SIG-M5 treated with dmso at 0.1 percent for 504 hours (cell line): ENCODE results near the gene TAS2R14.

Experiments
- DNase-seq: peaks from one replicate; lab custom pipeline; 2025; ENCODE audit not compliant: unreplicated experiment; lab: John Stamatoyannopoulos, UW

Gene TAS2R14, protein sequence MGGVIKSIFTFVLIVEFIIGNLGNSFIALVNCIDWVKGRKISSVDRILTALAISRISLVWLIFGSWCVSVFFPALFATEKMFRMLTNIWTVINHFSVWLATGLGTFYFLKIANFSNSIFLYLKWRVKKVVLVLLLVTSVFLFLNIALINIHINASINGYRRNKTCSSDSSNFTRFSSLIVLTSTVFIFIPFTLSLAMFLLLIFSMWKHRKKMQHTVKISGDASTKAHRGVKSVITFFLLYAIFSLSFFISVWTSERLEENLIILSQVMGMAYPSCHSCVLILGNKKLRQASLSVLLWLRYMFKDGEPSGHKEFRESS

DNA sequence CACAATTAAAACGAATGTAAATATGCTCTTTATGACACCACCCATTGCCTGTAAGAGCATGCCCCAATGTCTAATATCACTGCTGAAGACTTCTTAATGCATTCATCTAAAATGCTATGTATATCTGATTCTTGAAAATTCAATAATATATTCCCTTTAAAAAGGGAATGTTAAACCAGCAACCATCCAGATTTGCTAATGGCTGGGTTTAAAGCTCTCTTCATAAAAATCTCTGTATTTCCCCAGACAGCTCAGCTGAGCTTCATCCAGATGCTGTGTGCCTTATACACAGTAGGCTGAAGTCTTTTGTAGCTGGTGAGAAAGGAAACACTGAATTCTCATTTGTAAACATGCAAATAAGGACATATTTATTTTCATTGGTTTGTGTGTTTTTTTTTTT lies at the start of gene TAS2R14:
TAS2R14 (minus strand) TSS at position 101 of the 400 bp plus-strand sequence; CDS start at position 45, 56 bp downstream.
- DNase-seq = no peak

DNA sequence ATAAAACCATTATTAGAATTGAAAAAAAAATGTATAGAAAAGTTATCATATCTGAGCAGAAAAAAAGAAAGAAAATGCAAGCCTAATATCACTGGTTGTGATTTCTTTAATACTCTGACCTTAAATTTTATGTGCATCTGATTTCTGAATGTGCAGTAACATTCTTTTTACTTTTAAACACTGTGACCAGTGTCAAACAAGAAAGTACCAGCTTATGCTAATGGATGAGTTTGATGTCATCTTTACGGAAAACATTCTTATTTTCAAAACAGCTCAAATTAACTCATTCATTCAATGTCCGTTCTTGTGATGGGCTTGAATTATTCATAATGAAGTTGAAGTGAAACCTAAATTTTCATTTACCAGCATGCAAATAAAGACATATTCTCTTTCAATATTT lies 47.7 kb upstream of the TAS2R14 start, which contains the start of gene TAS2R50:
TAS2R50 (minus strand) TSS at position 101 of the 400 bp plus-strand sequence; CDS start at position 49, 52 bp downstream.
- no peak for DNase-seq

DNA sequence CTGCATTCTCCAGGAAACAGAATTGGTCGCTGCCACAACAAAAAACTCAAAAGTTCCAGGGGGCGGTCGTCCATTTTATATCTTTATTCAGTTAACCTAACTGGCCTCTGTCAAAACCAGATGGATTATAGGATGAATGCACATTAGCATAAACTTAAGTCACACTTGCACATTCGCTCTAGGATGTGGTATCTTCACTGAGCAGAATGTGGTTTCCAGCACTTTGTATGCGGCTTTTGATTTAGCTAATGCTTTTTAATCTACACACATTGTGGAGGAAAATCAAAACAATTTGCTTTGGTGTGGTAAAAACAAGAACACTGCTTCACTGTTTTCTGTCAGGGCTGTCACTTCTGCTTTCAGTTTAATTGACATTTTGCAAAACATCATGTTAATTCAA lies 43.2 kb upstream of the TAS2R14 start:
- DNase-seq = no peak

DNA sequence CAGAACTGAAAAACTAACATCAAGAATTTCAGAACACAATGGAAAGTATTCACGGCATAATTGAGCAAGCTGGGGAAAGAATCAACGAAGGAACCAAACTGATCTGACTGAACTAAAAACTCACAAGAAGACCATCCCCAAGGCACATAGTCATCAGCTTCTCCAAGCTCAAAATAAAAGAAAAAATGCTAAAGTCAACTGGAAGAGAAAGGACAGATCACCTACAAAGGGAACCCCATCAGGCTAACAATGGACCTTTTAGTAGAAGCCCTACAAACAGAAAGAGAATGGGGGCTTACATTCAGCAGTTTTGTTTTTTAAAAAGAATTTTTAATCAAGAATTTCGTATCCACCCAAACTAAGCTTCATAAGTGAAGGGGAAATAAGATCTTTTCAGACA lies 35.9 kb upstream of the TAS2R14 start:
- no peak for DNase-seq

DNA sequence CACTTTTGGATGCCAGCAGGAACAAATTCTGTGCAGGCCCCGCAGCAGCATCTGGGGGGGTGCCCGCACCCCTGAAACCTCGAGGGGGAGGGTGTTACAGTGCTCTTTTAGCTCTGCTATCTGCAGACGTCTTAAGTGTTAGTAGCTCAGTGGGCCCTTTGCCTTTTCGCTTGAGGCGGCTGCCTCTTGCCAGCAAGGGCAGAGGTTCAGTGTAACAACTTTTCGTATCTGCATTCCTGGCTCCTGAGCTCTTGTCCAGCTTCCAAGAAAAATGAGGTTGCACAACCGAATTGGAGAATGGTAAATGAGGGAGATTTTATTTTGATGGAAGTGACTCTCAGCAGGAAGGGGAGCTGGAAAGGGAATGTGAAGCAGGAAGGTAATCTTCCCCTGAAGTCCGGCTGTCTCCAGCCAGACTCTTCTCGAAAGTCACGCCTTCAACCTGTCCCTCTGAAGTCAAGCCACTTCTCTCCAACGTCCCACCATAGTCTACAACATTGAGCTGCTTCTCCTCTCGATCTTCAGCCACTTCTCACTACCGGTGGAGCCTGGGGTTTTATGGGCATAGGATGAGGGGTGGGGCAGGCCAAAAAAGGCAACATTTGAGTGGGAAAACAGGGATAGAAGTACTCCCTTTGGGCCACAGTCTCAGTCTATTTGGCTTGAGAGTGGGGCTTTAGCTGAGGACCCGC lies 29.8 kb upstream of the TAS2R14 start:
- DNase-seq = no peak

DNA sequence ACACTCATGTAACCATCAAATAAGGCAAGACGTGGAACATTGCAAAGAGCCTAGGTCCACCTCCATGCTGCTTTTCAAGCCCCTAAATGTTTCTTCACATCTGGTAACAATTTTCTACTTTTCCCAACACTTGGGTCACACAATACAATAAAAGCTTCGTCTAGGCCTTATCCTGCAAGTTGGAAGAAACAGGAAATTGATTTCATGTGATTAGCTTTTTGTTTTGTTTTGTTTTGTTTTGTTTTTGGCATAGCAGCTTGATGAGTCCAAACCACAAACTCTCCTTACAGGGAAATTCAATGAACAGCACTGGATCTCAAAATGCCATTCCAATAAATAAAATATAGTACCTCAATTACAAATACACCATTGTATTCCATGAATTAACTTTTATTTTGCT lies 28.3 kb upstream of the TAS2R14 start:
- no peak for DNase-seq

DNA sequence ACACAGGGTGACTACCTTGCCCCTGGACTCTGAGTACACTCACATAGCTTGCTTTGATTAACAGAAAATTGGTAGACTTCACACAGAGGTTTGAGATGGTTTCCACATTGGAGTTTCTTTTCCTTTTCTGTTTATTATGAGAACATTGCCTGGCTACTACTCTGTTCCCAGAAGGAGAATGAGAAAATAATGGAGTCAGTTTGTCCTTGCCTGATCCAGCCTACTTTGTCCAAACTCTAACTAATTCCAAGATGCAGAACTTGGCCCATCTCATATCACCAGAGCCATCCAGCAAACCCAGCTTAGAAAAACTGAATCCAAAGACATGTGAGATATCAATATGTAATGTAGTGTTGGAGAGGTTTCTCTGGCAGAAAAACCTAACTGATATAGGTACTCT lies 27.3 kb upstream of the TAS2R14 start:
- no peak for DNase-seq

DNA sequence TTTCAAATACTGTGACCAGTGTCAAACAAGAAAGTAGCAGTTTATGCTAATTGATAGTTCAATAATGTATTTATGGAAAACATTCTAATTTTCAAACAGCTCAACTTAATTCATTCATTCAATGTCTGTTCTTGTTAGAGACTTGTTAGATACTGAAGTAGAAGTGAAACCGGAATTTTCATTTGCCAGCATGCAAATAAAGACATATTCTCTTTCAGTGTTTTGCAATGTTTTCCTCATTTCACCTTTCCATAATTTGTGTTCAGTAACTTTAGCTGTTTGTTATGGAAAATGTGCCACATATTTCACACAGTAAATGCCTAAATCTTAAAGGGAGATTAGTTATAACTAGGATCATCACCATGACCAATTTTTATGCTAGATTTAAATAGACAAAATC lies 26.4 kb upstream of the TAS2R14 start:
- no peak for DNase-seq

DNA sequence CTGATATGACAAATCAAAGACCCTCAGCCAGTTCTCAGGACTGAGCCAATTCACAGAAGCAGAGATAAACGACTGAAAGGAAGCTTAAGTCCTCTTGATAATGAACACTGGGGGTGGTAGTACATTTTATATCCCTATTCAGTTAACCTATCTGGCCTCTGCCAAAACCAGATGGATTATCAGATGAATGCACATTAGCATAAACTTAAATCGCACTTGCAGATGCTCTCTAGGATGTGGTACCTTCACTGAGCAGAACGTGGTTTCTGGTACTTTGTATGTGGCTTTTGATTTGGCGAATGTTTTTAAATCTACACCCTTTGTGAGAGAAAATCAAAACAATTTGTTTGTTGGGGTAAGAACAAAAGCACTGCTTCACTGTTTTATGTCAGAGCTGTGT lies 21.1 kb upstream of the TAS2R14 start:
- no peak for DNase-seq

DNA sequence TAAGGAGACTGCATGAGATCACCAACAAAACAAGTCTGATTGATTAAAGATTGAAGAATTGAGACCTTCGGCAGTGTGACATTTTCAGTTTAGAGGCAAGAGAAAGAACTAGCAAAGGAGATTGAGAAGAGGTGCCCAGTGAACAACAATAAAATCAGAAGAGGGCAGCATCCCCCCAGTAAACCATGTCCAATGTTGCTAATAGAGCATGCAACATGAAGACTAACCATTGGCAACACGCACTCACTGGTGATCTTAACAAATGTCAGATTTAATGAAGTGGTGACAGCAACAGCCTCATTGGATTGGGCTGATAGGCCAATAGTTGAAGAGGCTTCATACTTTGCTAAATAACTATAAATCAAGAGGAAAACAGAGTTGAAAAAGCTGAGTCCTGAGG lies 20.7 kb upstream of the TAS2R14 start:
- no peak for DNase-seq

DNA sequence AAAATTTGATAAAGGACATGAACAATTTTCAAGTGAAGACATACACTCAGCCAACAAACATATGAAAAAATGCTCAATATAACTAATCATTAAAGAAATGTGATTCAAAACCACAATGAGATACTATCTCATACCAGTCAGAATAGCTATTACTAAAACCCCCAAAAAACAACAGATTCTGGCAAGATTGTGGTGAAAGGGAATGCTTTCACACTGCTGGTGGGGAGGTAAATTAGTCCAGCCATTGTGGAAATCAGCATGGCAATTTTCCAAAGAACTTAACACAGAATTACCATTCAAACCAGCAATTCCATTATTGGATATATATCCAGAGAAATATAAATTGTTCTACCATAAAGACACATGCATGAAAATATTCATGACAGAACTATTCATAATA lies 18.7 kb upstream of the TAS2R14 start:
- no peak for DNase-seq

DNA sequence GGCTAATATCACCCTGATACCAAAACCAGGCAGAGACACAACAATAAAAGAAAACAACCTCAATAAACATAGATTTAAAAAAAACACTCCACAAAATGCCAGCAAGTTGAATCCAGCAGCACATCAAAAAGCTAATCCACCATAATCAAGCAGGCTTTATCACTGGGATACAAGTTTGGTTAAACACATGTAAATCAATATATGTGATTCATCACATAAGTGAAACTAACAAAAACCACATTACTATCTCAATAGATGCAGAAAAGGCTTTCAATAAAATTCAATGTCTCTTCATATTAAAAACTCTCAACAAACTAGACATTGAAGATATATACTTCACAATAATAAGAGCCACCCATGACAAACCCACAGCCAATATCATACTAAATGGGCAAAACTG lies 17.0 kb upstream of the TAS2R14 start:
- DNase-seq = no peak

DNA sequence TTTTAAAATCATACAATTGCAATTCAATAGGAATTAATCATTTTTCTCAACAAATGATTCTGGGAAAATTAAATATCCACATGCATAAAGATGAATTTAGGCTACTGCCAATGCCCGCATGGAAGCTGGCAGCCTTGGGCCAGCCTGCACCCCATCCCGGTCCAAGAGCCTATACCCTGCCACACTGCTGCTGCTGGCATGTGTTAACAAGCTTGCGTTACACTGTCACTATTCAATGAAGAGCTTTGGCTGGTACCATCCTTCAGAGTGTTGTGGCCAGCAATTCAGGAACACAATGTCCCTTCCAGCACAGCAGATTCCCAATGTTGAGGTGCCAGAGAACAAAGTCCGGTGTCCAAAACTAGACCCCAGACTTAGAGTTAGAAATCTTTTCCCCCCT lies 13.6 kb upstream of the TAS2R14 start:
- no peak for DNase-seq

DNA sequence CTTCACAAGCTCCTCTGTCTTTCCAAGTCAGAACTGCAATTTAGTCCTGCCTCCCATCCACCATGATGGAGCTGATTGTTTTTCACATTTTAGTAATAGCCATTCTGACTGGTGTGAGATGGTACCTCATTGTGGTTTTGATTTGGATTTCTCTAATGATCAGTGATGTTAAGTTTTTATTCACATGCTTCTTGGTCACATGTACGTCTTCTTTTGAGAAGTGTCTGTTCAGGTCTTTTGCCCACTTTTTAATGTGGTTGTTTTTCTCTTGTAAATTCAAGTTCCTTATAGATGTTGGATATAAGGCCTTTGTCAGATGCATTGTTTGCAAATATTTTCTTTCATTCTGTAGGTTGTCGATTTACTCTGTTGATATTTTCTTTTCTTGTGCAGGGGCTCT lies 4.1 kb upstream of the TAS2R14 start:
- no peak for DNase-seq

DNA sequence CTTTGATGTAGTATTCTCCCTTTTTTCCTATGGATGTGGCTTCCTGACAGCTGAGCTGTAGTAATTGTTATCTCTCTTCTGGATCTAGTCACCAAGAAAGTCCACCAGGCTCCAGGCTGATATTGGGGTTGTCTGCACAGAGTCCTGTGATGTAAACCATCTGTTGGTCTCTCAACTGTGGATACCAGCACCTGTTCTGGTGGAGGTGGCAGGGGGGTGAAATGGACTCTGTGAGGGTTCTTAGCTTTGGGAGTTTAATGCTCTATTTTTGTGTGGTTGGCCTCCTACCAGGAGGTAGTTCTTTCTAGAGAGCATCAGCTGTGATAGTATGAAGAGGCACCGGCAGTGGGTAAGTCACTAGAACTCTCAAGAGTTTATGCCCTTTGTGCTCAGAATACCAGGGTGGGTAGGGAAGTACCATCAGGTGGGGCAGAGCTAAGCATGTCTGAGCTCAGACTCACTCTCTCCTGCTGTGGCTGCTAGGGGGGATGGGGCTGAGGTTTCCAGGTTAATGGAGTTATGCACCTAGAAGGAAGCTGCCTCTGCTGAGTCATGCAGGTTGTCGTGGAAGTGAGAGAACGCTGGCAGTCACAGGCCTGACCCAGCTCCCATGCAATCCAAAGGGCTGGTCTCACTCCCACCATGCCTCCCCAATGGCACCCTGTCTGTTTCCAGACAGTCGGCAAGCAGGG lies 3.0 kb upstream of the TAS2R14 start:
- no peak for DNase-seq

DNA sequence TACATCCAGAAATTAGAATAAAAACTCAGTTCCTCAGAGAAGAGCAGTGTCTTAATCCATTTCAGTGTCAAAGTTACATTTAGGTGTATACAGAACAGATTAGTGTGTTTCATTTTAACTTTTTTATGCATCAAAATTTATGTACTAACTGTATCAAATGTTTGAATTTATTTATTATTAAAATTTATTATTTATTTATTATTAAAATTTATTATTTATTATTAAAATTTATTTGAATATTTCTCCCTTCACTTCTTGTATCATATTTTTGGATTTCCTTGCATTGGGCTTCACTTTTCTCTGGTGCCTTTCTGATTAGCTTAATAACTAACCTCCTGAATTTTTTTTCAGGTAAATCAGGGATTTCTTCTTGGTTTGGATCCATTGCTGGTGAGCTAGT lies 2.3 kb upstream of the TAS2R14 start:
- no peak for DNase-seq

DNA sequence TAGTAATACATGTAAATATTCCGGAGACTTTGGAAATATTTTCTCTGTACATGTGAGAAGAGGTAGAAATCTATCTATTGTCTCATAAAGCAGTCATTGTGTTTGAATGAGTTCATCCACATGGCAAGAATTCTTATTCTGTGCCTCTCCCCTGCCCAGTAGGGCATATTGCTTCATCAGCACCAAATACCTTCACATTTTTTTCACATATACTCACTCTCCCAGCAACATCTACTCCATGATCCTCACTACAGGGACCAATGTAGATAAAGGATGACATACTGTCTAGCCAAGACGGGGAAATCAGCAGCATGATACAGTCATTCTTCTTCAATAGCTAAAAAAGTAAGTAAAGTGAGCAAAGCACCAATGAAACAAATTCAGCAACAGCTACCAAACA lies 1.3 kb upstream of the TAS2R14 start:
- no peak for DNase-seq

DNA sequence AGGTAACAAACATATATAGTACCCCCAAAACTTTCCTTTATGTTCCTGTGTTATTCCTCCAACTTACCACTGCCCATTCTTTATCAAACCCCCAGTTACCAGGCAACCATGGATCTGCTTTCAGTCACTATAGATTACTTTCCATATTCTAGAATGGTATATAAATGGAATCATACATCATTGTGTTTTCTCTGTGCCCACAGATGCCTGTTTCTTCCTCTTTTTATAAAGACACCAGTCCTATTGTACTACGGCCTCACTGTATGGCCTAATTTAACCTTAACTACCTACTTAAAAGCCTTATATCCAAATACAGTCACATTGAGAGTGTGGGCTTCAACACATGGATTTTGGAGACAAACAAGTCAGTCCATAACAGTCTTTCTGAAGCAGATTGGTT lies 2.6 kb downstream of the TAS2R14 start:
- DNase-seq = peak; percentile 3

DNA sequence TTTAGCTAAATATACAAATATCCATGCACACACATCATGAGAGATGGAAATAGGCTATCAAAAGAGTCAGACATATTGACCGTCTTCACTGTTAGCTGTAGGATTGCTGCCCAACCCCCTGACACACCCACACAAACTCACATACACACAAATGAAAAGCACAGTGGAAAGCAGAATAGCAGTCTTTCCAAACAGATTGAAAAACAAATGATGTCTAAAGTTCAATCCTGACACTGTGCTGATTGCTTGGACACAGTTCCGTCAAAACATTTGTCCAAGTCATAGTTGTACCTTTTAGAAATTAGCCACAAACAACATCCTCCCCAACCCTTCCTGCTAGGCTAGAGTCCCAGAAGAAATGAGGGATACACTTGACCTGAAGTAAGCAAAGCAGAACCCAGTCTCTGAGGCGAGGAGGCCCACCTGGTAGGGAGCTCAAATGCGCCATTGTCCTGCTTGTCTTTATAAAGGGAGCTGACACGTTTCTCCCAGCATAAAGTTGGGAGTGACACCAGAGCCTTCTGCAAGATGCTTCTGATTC lies 10.2 kb downstream of the TAS2R14 start, which contains the start of gene PRH2:
PRH2 (plus strand) TSS at position 491 of the 541 bp plus-strand sequence; CDS start at position 529, 38 bp downstream.
- no peak for DNase-seq

DNA sequence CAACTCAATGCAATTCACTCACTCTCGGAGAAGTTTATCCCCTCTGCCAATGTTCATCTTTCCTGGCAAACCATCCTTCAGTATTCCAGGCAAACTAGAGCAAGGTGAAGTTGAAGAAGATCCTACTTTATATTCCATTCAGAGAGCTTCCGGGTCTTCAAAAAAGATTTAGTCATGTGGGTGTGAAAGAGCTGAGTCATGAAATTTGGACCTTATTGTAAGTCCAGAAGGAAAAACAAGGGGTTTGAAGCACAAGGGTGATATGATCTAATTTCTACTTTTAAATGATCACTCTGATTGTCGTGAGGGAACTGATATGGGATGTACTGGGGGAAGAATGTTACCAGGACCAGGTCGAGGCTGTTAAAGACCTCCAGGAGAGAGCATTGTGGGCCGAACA lies 12.8 kb downstream of the TAS2R14 start:
- DNase-seq = no peak

DNA sequence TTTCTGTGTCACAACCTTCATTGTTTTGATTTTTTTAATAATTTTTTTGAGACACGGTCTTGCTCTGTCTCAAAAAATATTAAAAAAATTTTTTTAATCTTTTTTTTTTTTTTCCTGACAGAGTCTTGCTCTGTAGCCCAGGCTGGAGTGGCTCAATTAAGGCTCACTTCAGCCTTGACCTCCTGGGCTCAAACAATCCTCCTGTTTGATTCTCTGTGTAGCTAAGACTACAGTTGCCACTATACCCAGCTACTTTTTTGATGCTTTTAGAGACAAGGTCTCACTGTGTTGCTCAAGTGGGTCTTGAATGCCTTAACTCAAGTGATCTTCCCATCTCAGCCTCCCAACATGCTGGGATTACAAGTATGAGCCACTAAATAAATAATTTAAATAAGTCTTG lies 19.3 kb downstream of the TAS2R14 start:
- no peak for DNase-seq

DNA sequence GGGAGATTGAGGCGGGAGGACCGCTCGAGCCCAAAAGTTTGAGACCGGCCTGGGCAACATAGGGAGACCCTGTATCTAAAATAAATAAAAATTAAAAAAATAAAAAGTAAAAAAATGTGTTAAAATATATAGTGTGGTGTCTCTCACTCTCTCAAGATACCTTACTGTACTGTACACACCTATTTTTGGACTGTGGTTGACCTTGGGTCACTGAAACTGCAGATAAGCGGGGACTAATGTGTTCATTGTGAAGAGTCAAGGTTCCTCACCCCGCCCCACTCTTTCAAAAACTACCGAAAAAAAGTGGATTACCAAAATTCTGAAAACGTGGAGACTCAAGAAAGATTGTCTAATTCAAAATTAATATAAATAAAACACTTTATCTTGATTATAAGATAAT lies 28.7 kb downstream of the TAS2R14 start:
- DNase-seq = no peak
